IMR-90 (cell line): ENCODE results near the gene CLASP1.

Source experiments
- CEBPB ChIP-seq: IDR thresholded peaks from 2 replicates; pipeline ENCODE4 v1.6.1; 2012; ENCODE audit warnings: low read depth, low read length, improper control_type of control experiment
- RFX5 ChIP-seq: IDR thresholded peaks from 2 replicates; pipeline ENCODE4 v1.8.0; 2012; ENCODE audit warnings: low read depth, mild to moderate bottlenecking, low read length, moderate library complexity
- TF ChIP-seq, protein P1 (sequence below): conservative IDR thresholded peaks from 2 replicates; pipeline ENCODE4 v1.5.1; 2012; ENCODE audit warnings: mild to moderate bottlenecking, low read depth, low read length, improper control_type of control experiment

DNA sequence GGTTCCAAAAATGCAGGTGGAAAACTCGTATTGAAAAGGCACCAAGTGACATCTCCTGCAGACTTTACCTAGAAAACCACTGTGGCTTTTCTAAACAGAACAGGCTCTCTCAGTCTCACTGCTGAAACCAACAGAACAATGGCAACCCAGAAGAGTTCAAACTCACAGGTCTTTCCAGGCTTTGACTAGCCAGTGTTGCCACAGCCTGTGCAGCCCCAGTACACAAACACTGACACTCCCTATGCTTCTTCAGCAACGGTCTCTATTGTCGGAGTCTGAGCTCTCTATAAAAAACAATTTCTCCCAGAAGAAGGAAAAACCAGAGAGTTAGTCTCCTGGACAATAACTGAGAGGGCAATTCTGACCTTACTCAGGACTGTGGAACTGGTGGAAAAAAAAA lies 206.4 kb downstream of the CLASP1 start:
- TF ChIP-seq, protein P1, sequence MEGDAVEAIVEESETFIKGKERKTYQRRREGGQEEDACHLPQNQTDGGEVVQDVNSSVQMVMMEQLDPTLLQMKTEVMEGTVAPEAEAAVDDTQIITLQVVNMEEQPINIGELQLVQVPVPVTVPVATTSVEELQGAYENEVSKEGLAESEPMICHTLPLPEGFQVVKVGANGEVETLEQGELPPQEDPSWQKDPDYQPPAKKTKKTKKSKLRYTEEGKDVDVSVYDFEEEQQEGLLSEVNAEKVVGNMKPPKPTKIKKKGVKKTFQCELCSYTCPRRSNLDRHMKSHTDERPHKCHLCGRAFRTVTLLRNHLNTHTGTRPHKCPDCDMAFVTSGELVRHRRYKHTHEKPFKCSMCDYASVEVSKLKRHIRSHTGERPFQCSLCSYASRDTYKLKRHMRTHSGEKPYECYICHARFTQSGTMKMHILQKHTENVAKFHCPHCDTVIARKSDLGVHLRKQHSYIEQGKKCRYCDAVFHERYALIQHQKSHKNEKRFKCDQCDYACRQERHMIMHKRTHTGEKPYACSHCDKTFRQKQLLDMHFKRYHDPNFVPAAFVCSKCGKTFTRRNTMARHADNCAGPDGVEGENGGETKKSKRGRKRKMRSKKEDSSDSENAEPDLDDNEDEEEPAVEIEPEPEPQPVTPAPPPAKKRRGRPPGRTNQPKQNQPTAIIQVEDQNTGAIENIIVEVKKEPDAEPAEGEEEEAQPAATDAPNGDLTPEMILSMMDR, result no peak
- TF ChIP-seq CEBPB (no peak), RFX5 (no peak)
